ENCODE results near the gene CEBPG.

DNA sequence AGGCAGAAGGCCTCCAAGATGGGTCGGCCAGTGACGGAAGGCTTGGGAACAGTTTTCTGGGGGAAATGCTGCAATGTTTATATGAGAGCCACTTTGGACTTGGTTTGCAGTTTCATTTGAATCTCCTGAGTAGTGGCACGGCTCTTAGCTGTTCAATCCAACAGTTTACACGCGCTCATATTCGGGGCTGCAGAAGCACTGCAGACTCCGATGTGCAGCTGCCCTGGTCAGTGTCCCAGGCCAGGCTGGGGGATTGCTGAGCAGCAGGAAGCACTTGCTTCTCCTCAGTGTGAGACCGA, 31.7 kb downstream of the CEBPG start:
- TF ChIP-seq POLR2A (IDR thresholded peaks at IDR 0.05), result no peak
- TF ChIP-seq, protein P1, sequence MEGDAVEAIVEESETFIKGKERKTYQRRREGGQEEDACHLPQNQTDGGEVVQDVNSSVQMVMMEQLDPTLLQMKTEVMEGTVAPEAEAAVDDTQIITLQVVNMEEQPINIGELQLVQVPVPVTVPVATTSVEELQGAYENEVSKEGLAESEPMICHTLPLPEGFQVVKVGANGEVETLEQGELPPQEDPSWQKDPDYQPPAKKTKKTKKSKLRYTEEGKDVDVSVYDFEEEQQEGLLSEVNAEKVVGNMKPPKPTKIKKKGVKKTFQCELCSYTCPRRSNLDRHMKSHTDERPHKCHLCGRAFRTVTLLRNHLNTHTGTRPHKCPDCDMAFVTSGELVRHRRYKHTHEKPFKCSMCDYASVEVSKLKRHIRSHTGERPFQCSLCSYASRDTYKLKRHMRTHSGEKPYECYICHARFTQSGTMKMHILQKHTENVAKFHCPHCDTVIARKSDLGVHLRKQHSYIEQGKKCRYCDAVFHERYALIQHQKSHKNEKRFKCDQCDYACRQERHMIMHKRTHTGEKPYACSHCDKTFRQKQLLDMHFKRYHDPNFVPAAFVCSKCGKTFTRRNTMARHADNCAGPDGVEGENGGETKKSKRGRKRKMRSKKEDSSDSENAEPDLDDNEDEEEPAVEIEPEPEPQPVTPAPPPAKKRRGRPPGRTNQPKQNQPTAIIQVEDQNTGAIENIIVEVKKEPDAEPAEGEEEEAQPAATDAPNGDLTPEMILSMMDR (IDR thresholded peaks at IDR 0.05), result no peak

Measured in stomach (tissue), 4 donors.